NCI-H345 (cell line): ENCODE results near the gene RBPMS2.
"Not testable (repeated sequence)": the region's sequence is repeated elsewhere in the genome, so short reads cannot be mapped to it uniquely, and the experiment has no call there.

ENCODE experiments used
- DNase-seq: peaks from one replicate; lab custom pipeline; 2025; lab: John Stamatoyannopoulos, UW

RBPMS2 gene

DNA sequence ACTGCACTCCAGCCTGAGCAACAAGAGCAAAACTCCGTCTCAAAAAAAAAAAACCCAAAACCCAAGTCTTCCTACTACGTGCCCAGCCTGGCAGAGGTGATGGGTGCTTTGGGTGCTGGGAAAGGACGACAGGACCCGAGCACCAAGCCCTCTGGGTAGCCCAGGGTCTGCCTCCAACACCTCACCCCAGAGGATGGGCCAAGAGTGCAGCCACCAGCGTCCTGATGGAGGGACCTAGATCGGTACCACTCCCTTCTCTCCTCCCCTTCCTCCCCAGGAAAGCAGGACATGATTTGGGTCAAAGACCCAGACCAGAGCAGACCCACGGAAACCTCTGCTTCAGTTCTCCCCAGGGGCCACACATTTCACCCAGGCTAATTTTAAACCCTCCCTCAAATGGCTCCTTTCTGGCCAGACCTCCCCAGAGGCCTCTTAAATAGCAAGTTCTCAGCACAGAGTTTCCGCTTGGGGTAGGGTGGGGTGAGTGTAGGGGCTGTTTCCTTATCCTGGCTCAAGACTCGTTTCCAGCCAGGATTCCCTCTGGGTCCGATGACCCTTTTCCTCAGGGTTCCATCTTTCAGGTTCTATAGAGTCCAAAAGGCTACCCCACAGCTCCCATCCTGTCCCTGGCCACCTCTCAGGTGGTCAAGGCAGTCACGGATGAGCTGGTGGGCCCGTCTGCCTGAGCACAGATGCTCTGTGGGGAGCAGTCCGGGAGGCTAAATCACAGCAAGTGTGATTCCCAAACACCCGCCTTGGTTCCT, 20.5 kb downstream of the RBPMS2 start:
- no peak for DNase-seq

DNA sequence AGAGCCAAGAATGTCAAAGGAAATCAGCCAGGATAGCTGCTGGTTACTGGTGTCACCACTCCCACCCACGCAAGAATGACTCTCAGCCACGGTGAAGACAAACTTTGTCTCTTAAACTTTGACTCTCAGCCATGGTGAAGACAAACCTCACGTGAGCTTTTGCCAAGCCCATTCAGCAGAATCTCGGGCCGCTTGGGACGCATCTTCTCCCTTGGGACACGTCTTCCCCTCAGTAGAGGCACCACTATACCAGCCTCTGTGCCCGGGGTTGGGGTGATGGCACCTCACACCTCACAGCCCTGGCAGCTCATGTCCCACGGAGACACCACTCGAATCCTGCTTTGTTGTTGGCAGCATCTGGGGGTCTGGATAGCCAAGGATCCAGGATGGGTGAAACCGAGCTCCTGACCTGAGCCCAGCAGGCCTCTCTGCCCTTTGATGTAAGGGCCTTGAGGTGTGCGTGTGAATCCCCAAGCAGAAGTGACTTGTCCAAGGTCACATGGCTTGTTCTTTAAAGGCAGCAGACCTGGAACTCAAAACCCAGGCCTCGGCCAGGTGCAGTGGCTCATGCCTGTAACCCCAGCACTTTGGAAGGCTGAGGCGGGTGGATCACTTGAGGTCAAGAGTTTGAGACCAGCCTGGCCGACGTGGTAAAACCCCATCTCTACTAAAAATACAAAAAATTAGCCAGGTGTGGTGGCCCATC, 21.8 kb downstream of the RBPMS2 start:
- DNase-seq, result no peak

DNA sequence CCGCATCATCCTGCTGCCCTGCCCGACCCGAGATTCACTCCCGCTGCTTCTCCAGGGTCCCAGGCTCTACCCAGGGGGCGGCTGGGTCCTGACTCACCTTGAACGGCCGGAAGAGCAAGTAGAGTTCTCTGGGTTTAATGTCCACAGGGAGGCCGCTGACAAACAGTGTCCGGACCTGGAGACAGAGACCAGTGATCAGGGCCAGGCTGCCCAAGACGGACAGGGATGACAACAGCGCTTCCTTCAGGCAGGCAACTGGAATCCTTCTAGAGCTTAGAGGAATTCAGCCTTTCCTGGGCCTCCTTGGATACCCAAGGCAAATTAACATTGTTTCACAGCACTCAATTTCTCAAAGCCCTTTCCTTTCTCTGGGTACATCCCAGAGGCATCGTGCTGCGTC, 23.9 kb downstream of the RBPMS2 start:
- DNase-seq, result no peak

DNA sequence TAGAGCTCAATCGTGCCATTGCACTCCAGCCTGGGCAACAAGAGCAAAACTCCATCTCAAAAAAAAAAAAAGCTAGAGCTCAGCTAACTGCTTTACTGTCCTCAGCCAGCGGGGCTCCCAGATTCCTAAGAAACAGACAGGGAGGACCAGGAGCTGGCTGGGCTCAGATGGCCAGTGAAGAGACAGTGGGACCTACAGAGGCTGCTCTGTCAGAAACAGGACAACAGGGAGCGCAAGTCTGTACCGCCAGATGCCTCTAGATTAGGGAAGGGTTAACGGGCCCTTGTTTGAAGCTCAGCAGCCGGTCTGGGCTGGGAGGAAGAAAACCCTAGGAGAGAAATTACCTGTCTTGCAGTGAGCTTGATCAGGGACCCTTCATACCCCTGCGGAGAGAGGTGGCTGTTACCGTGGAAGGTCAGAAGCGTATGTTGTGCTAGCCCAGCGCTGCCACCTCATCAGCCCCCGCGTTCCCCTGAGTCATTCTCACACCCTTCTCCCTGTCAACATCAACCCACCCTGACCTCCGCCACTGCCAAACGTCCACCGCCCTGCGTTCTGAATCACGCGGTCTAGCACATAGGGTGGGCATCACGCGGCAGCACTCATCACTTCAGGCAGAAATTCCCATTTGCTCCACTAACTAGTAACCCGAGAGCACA, 25.3 kb downstream of the RBPMS2 start:
- no peak for DNase-seq

DNA sequence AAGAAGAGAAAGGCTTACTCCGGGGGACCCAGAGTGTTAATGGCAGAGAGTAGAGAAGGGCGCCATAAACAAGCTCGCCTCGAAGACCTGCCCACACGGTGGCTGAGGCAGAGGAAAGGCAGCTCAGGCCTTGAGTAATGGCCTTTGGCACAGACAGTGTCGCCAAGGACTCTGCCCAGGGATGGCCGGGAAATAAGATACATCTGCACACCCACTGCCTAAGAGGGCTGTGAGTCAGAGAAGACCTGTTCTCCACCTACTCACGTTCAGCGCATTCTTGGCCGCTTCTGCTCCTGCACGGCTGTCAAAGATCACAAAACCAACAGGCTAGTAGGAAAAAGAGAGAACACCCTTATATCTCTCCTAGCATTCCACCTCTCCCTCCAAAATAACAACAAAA, 26.2 kb downstream of the RBPMS2 start:
- no peak for DNase-seq

DNA sequence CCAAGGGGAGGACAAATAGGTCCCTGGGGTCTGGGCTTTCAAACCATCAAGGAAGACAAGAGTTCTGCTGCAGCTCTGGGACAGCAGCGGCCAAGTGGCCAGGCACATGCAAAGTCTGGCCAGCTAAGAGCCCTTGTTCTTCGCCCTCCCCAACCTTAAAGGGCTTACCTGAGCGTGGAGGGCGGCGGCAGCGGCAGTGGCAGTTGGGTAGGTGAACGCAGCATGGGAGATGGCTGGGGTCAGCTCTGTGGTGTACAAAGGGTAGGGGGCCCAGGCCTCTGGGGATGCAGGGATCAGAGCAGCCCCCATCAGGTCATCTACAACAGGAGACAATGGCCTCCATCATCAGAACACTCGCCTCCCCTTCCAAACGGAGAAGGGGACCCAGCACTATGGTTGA, 27.1 kb downstream of the RBPMS2 start:
- no peak for DNase-seq

DNA sequence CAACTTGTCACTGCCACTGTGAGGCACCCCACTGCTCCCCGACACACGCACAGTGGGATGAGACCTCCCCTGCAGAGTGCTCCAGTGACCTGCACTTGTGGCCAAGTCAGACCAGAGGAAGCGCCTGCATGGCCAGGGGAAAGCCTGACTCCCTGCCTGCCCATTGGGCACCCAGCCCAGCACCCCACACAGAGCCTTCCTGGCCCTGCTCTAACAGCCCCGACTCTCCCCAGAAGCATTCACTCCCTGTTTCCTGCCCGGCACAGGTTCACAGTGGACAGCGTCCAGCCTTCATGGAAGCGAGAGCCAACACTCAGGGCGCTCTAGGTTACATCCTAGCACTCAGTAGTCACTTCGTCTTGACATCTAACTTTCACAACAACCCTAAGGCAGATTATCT, 27.8 kb downstream of the RBPMS2 start:
- no peak for DNase-seq

DNA sequence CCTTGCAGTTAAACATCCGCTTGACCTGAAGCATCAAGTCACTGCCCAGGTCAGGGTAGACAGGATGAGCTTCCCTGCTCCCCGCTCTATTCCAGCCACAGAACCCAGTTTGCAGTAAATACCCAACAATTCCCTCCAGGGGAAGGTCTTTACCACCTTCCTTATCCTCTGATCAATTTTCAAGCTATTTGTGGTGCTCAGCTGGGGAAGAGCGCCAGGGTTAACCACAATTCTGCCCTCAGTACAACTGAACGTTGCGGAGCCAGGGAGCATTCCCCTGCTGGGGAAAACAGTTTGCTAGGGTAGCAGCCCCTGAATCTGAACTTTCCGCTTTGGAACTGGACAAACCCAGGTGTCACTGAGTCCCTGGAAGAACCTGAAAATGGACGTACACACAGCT, 28.5 kb downstream of the RBPMS2 start:
- no peak for DNase-seq

DNA sequence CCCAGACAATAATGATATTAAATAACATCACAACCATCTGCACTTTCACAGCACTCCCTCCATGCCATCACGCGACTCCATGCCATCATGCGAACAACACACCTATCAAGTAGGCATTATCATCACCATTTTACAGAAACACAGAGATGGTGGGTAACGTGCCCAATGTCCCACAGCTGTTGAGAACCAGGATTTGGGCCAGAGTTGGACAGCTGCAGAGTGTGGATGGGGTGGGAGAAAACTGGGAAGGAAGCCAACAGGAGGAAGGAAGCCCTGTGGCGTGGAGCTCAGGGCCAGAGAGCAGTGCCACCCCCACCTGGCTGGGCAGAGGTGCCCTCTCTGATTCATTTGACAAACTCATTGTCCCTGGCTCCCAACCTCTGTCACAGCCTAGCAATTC, 29.0 kb downstream of the RBPMS2 start:
- no peak for DNase-seq

DNA sequence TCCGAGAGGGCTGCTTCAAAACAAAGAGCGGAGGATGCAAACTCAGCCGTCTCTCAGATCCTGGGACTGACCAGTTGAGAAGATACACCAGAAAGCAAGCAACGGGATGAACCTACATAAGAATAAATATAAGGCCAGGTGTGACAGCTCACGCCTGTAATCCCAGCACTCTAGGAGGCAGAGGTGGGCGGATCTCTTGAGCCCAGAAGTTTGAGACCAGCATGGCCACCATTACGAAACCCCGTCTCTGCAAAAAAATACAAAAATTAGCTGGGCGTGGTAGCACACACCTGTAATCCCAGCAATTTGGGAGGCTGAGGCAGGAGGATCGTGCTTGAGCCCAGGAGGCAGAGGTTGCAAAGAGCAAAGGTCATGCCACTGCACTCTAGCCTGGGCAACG, 31.7 kb downstream of the RBPMS2 start:
- no peak for DNase-seq

DNA sequence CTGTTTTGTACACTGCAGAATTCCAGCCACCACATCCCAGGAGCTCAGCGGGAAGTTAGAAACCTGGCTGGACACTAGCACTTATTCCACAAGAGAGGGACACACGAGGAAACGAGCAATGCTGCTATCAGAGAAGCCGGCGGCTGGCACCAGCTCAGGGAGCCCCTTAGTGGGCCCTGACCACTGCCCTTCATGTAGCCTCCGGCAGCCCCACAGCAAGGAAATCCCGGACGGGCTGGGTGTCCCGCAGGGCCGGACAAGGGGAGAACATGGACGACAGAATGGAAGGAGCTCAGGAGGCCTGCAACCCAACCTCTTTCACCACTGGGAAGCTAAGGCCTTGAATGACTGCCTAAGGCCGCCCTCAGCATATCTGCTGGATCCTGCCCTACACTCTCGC, 32.5 kb downstream of the RBPMS2 start:
- no peak for DNase-seq

DNA sequence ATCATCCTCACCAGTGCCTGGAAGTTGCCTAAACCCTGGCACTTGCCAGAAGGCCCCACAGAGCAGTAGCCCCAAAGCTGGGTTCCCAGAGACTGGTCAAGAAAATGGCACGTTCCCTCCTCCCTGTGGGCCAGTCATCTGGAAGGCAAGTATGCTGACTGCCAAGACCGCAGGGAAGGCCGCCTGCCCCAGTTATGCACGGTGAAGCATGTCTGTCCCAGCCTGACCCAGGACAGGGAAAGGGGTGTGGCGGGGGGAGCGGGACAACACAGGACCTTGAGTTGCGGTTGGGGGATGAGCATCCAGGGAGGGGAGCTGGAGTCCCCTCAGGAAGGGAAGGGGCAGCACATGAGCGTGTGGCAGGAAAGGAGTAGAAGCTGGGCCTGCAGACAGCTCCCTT, 33.0 kb downstream of the RBPMS2 start:
- no peak for DNase-seq

DNA sequence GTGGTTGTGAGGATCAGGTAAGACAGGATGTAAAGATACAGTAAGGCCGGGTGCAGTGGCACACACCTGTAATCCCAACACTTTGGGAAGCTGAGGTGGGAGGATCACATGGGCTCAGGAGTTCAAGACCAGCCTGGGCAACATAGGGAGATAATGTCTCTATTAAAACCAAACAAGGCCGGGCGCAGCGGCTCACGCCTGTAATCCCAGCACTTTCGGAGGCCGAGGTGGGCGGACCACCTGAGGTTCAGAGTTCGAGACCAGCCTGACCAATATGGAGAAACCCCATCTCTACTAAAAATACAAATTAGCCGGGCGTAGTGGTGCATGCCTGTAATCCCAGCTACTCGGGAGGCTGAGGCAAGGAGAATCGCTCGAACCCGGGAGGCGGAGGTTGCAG, 33.7 kb downstream of the RBPMS2 start:
- not testable (repeated sequence) for DNase-seq

DNA sequence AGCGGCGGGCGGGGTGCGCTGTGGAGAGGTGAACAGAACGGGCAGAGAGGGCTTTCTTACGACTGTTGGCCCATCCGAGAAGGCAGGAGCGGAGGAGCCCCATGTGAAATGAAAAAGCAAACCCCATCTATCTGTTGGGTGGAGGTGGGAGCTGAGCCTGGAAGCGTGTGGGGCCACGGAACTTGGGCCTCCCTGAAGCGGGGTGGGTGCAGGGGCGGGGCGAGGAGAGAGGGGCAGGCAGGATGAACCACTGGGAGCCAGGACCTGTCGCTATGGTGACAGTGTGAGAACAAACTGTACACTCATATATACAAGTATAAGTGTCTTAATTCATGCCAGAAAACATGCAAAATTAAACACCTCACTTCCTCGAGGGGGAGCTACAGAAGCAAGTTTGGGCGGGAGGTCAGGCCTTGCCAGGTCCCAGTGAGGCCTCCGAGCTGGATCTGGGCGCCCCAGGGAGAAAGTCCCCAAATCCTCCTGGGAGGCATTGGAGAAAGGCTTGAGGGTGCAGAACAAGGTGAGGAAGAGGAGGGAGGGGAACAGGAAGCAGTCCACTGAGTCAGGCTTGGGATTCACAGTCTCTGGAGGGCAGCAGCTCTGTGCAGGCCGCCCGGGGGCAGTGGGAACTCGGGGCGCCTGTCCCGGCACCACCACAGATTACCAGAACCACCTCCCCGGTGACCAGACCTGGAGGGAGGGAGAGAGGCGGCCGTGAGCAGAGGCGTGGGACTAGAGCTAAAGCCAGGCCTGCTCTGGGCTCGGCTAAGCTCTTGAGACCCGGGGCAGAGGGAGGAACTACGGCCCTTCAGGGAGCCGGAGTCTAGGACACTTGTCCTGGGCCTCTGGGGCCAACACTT, 34.8 kb downstream of the RBPMS2 start:
- no peak for DNase-seq

DNA sequence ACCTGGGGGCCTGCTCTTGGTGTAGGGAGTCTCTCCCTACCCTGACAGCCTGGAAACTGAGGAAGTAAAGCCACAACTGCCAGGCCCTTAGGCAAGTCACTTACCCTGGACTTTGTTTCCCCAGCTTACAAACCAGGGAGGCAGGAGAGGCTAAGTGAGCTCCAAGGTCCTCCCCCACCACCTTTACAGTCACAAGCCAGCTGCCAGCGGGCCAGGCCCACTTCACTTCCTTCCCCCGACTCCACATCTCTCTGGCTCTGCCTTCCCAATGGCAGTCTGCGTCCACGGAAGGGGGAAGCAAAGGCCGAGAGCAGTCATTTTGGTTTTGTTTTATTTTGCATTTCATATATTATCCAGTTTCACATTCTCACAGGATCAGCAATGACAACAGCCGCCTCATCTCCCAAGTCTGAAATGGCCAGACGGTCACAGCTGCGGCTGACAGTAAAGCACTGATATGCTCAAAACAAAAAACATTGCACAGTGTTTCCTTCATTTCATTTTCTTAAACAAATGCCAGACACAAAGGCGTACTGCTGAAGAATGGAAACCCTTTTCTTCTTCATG, 35.7 kb downstream of the RBPMS2 start:
- no peak for DNase-seq

DNA sequence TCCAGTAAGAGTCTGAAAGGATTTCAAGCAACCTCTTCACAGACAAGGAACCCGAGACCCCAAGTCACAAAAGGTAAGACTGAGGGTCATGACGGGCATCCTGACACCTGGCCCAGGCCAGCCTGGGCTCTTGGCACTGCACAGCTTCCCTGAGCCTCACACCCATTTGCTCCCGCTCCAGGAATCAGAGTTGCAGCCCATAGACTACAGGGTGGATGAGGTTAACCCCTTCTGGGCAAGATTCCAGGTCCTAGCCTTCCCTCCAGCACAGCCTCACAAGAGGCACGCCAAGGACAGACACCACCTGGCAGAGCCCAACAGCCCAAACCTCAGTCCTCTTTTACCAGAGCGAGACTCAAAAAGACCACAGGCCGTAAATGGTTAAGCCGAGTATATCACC, 36.2 kb downstream of the RBPMS2 start:
- no peak for DNase-seq

DNA sequence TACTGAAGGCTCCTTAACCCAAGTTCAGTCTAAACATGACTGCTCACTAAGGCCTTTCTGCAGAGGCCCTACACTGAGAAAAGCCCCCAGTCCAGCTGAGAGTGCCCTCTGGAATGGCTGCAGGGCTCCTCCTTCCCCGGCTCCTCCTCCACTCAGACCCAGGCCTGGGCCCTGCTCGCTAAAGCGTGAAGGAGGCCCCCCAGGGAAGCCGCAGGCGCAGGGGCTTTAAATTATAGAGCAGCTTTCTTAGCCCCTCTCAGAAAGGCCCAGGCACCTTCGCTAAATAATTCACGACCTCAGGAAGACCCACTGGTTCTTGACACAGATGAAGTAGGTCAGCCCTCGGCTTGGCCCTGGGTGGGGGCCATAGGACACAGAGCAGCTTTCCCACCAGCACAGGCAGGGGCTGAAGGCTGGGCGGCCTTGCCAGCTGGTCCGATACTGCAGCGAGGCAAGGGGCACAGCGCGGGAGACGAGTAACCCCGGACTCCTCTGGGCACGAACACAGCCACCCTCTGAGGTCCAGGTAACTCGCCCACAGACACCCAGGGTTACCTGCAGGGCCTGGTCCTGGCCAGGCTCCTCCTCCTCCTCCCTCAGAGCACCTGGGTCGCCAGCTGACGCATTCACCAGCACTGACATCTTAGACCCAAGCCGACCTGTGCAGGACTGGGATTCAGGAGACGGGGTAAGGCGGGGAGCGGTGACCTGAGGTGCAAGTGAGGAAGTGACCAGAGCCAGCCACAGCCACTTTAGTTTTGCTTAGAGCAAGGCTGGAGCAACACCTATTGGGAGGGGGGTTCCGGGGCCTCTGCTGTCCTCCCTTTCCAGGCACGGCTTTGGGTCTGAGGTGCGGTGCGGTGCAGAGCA, 36.9 kb downstream of the RBPMS2 start:
- DNase-seq, result no peak

DNA sequence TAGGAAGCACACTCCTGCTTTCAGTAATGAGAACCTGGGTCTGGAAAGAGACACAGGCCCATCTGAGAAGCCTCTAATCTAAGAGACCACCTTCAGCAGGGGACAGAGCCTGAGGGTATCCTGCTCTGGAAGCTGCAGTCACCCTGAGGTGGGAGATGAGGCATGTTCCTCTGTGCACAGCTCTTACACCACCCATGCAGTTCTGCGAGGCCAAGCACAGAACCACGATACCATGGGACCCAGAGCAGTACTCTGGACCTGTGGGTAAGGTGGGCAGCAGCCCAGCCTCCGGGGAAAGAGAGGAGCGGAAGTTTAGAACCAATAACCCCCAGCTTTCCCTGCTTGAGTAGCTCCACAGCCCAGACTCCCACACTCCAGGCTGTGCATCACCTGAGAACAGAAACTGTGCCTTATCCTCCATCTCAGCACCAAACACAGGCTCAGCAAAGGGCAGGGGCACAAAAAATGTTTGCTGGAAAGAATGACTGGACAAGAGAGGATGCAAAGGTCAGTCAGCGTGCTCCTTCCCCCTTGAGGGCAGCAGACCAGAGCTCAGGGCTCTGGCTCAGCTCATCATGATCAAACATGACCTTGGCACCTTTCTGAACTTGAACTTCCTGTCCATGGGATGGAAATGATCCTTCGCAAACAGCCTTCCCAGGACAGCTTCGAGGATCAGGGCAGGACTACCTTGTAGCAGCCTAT, 43.1 kb downstream of the RBPMS2 start:
- DNase-seq, result no peak

DNA sequence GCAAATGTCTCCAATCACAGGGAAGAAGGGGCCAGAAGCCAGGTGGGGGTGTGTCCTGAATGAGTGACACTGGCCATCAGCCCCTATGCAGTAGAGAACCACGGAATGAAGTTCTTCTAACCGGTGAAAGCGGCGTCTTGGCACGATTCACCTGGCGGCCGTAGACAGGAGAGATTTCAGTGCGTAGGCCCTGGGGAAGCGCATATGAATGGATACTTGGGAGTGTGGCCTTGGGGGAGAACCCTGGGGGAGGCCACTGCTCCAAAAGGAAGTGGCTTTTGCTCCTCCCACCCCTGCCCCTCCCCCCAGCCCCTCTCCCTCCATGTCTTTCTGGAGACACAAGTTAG, 43.6 kb downstream of the RBPMS2 start:
- DNase-seq, result no peak

DNA sequence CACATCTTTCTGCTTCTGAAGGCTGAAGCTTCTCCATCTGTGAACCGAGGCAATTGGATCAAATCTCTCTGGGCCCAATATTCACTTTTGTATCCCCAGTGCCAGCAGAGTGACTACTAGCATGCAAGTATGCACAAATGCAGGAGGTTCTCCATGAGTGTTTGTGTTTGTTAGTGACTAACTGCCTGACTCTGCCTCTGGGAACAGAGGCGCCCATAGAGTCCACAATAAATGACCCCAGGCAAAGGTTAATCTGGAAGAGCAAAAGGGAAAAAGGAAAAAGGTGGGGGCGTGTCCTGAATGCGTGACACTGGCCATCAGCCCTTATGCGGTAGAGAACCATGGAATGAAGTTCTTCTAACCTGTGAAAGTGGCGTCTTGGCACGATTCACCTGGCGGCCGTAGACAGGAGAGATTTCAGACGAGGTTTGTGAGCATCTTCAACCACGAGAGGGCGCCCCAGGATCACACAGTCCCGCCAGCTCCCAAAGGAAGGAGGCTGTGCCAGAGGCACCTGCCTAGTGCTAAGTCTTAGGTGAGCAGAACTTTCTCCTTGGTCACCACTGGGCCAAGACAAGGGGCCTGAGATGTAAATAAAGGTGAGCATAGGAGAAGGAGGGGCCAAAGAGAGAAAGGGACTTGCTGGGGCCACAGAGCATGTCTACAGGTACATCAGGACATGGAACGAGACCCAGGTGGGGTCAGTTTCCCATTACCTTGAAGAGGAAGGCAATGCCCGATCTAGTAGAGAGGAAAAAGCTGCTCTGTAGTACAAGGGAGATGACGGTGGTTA, 44.2 kb downstream of the RBPMS2 start:
- DNase-seq, result peak; percentile 79
